ENCODE measurements around the gene THAP12. TPM values are rescaled to one million over a fixed set of nuclear protein-coding genes. Genes with fewer than 3 reads are reported as not detected.

THAP12 gene
- total and polyA plus RNA-seq, 2 donors (not counting 3 experiments of a cell fraction or from before 2014, with no cell fraction given), result 12.2 to 36.7 TPM

DNA sequence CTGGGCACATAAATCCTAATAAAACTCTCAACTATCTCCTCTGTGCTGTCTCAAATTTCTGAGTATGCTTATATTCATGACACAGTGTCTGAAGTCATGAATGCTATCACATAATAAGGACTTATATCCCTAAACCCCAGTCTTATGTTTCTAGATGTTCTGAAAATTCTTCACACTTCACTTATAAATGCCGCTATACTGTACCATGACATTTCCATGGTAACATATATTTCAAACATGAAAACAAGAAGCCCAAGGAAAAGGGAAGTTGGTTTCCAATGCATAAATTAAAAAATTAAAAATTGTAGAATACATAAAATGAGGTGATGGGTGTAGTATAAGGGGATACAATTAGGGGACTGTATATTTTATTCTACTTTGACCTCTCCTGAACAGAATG is 11.9 kb upstream of the THAP12 start:
- TF ChIP-seq EZH2 (IDR thresholded peaks at IDR 0.05; ENCODE audit: borderline replicate concordance, low read depth, low read length, severe bottlenecking) (no peak), MYC (IDR thresholded peaks at IDR 0.05; ENCODE audit: low read depth, low read length) (no peak), CTCF (IDR thresholded peaks at IDR 0.05; ENCODE audit: extremely low read depth in 1 of 2, insufficient read depth in 1 of 2, low read depth in 1 of 2, low read length in 2 of 2) (no peak)
- no peak for DNase-seq (ENCODE audit: low read depth, low spot score)
- dilution Hi-C loops (cut with MboI; ENCODE audit: extremely low pct_ligation_motif_present, low sequenced_read_pairs) (no loop called here), intact Hi-C loops (cut with micrococcal nuclease) (no loop called here)
- Histone ChIP-seq H3K4me3 (replicated peaks in 1 of 3; ENCODE audit: insufficient read depth in 1 of 3, low read depth in 1 of 3, low read length in 3 of 3) (no peak overlapping the region), H3K9me3 (replicated peaks; ENCODE audit: control insufficient read depth, insufficient read depth, low read length) (no peaks in the 10 kb centered on the region), H4K20me1 (replicated peaks; ENCODE audit: control insufficient read depth, extremely low read depth, insufficient read depth, low read length) (no peaks in the 10 kb centered on the region), H3K9me1 (replicated peaks; ENCODE audit: control insufficient read depth, extremely low read depth, insufficient read depth, low read length) (no peaks in the 10 kb centered on the region), H3K4me1 (ENCODE audit: control insufficient read depth, extremely low read depth, insufficient read depth, low read length) (no peaks in the 10 kb centered on the region), H3K79me2 (ENCODE audit: control insufficient read depth, insufficient read depth, low read length) (no peaks in the 10 kb centered on the region), H3K4me2 (ENCODE audit: insufficient read depth, low read length) (no peak overlapping the region), H3K27me3 (ENCODE audit: control insufficient read depth in 2 of 2, insufficient read depth in 2 of 2, low read length in 2 of 2) (peaks cover 0 to 3% of the 10 kb centered on the region in 2 experiments), H2AFZ (ENCODE audit: low read depth, low read length) (no peak overlapping the region), H3K27ac (ENCODE audit: insufficient read depth, low read depth, low read length) (no peak overlapping the region), H3K36me3 (ENCODE audit: control insufficient read depth in 2 of 2, extremely low read depth in 1 of 2, insufficient read depth in 2 of 2, low read length in 2 of 2) (no peaks in the 10 kb centered on the region), H3K9ac (replicated peaks; ENCODE audit: extremely low read depth, insufficient read depth, low read length) (no peak overlapping the region)
- no peak for FAIRE-seq
- ChIA-PET POLR2A (no interaction called here), CTCF (no interaction called here)
- BruUV-seq (replicated peaks), result no TSS peak

DNA sequence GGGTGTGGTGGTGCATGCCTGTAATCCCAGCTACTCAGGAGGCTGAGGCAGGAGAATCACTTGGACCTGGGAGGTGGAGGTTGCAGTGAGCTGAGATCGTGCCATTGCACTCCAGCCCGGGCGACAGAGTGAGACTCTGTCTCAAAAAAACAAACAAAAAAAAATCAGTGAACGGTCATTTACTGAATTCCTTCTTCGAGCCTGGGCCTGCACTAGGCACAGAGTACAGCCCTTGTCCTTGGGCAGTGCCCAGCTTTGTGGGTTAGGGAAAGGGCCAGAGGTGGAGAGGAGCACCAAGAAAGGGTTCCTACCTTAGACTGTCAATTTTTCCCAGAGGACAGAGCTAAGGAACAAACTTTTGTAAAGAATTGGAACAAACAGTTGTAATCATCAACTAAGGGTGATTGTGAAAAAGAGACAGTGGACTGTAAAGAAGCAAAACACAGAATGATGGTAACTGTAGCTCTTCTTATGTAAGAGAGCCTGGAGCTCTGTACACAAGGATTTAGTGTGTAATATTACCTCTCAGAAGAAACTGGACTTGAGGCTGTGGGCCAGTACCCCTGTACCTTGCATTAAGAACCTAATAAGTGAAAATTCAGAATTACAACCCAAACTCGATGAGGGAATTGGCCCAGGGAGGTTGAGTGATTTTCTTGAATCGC is 11.0 kb upstream of the THAP12 start:
- dilution Hi-C loops (cut with MboI; ENCODE audit: extremely low pct_ligation_motif_present, low sequenced_read_pairs) (no loop called here), intact Hi-C loops (cut with micrococcal nuclease) (no loop called here)
- H3K9ac ChIP-seq (replicated peaks; ENCODE audit: extremely low read depth, insufficient read depth, low read length), result no peak overlapping the region
- POLR2A ChIA-PET, result no interaction called here
- CTCF ChIA-PET, result interaction anchor here (0.6 kb wide), 1 partner anchor 8 kb away, joined by 3 read pairs; no protein-coding TSS in a partner anchor
- H2AFZ ChIP-seq (ENCODE audit: low read depth, low read length), result no peak overlapping the region
- no peaks in the 10 kb centered on the region for H3K4me1 ChIP-seq (ENCODE audit: control insufficient read depth, extremely low read depth, insufficient read depth, low read length)
- H3K9me3 ChIP-seq (replicated peaks; ENCODE audit: control insufficient read depth, insufficient read depth, low read length), result no peaks in the 10 kb centered on the region
- no peaks in the 10 kb centered on the region for H3K36me3 ChIP-seq (ENCODE audit: control insufficient read depth in 2 of 2, extremely low read depth in 1 of 2, insufficient read depth in 2 of 2, low read length in 2 of 2)
- H3K27me3 ChIP-seq (ENCODE audit: control insufficient read depth in 2 of 2, insufficient read depth in 2 of 2, low read length in 2 of 2), result peaks cover 0 to 3% of the 10 kb centered on the region in 2 experiments
- FAIRE-seq (no peak), DNase-seq (ENCODE audit: low read depth, low spot score) (no peak)
- no peaks in the 10 kb centered on the region for H3K9me1 ChIP-seq (replicated peaks; ENCODE audit: control insufficient read depth, extremely low read depth, insufficient read depth, low read length)
- no peak overlapping the region for H3K4me3 ChIP-seq (replicated peaks in 1 of 3; ENCODE audit: insufficient read depth in 1 of 3, low read depth in 1 of 3, low read length in 3 of 3)
- no peak overlapping the region for H3K27ac ChIP-seq (ENCODE audit: insufficient read depth, low read depth, low read length)
- no peaks in the 10 kb centered on the region for H4K20me1 ChIP-seq (replicated peaks; ENCODE audit: control insufficient read depth, extremely low read depth, insufficient read depth, low read length)
- TF ChIP-seq POLR2AphosphoS5 (IDR thresholded peaks at IDR 0.05; ENCODE audit: insufficient read depth, low read depth, low read length) (no peak), POLR2A (IDR thresholded peaks at IDR 0.05; ENCODE audit: low read depth, low read length) (no peak), FOS (IDR thresholded peaks at IDR 0.05; ENCODE audit: borderline replicate concordance, insufficient read depth, low read length) (no peak), JUN (IDR thresholded peaks at IDR 0.05; ENCODE audit: borderline replicate concordance, insufficient read depth, insufficient read length, low read depth) (no peak), GATA2 (IDR thresholded peaks at IDR 0.05; ENCODE audit: insufficient read depth, insufficient read length, low read depth, low read length) (no peak), EZH2 (IDR thresholded peaks at IDR 0.05; ENCODE audit: borderline replicate concordance, low read depth, low read length, severe bottlenecking) (no peak), MYC (IDR thresholded peaks at IDR 0.05; ENCODE audit: low read depth, low read length) (no peak)
- TF ChIP-seq, protein P1, sequence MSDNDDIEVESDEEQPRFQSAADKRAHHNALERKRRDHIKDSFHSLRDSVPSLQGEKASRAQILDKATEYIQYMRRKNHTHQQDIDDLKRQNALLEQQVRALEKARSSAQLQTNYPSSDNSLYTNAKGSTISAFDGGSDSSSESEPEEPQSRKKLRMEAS (IDR thresholded peaks at IDR 0.05; ENCODE audit: insufficient read depth, insufficient read length), result no peak
- no peak overlapping the region for H3K4me2 ChIP-seq (ENCODE audit: insufficient read depth, low read length)
- no peaks in the 10 kb centered on the region for H3K79me2 ChIP-seq (ENCODE audit: control insufficient read depth, insufficient read depth, low read length)
- no TSS peak for BruUV-seq (replicated peaks)

Data from endothelial cell of umbilical vein (primary cell).